SJSA1 (cell line): Measurements from ENCODE around the gene MAEA. TPM values are rescaled to one million over a fixed set of nuclear protein-coding genes. Genes with fewer than 3 reads are reported as not detected.
A peak's percentile ranks its signal among the peaks of the same experiment; 100 is the strongest.

Source experiments
- DNase-seq, 2 experiments: peaks; one replicate each; pipeline ENCODE4 v3.0.0-alpha.2; 2015 to 2020; ENCODE audit warnings: low spot score in 2 of 2, low read depth in 1 of 2
- H3K27ac ChIP-seq: fragments of 250-450 bp; sonication (Bioruptor Pico); 2 replicates; pipeline ENCODE4 v1.5.1; 2020; ENCODE audit warnings: mild to moderate bottlenecking, moderate library complexity
- H3K27me3 ChIP-seq: fragments of 250-450 bp; sonication (Bioruptor Pico); replicated peaks from 2 replicates; pipeline ENCODE4 v1.5.1; 2020; ENCODE audit warnings: mild to moderate bottlenecking, moderate library complexity
- H3K36me3 ChIP-seq: fragments of 250-450 bp; sonication (Bioruptor Pico); 2 replicates; pipeline ENCODE4 v1.5.1; 2020; ENCODE audit warnings: mild to moderate bottlenecking
- H3K4me1 ChIP-seq: fragments of 250-450 bp; sonication (Bioruptor Pico); replicated peaks from 2 replicates; pipeline ENCODE4 v1.6.1; 2021; ENCODE audit warnings: mild to moderate bottlenecking
- H3K4me3 ChIP-seq: fragments of 250-450 bp; sonication (Bioruptor Pico); 2 replicates; pipeline ENCODE4 v1.5.1; 2020; ENCODE audit warnings: mild to moderate bottlenecking
- H3K9me3 ChIP-seq: fragments of 250-450 bp; sonication (Bioruptor Pico); replicated peaks from 2 replicates; pipeline ENCODE4 v1.5.1; 2020; ENCODE audit warnings: mild to moderate bottlenecking
- total RNA-seq: library from RNA; depleted of rRNA; stranded (reverse); fragments of >200 nt; shearing (Covaris generic); gene quantifications from 2 replicates; pipeline ENCODE4 v1.2.3, GENCODE V29; 2014

The MAEA gene
- total RNA-seq, 1 experiment from 2014 or later = 34.4 TPM

GRCh38 chr4:1246901-1247863 is 42.5 kb upstream of the MAEA start:
- Histone ChIP-seq H3K4me1 (peaks cover 17% of the 10 kb centered on the region), H3K36me3 (0 out of 2 replicates have a peak, but pooled peaks cover 5% of the 10 kb centered on the region), H3K27me3 (no peaks in the 10 kb centered on the region), H3K9me3 (no peaks in the 10 kb centered on the region), H3K27ac (peak overlapping the region; percentile 65; the same call in 1 of the 2 replicates), H3K4me3 (peak overlapping the region; percentile 91)
- DNase-seq = no peak

GRCh38 chr4:1247864-1248244 is 41.8 kb upstream of the MAEA start:
- DNase-seq = no peak

GRCh38 chr4:1248245-1249147 is 41.2 kb upstream of the MAEA start, which contains the start of gene CTBP1:
Gene CTBP1, minus strand, starts transcription at chr4:1249130. Its CDS starts 7,799 bp downstream, at chr4:1241331.
- Histone ChIP-seq H3K27ac (peak within 1 kb of the TSS; percentile 72), H3K4me1 (peaks cover 17% of the 10 kb centered on the region), H3K9me3 (no peaks in the 10 kb centered on the region), H3K27me3 (no peaks in the 10 kb centered on the region), H3K36me3 (0 out of 2 replicates have a peak, but pooled peaks cover 5% of the 10 kb centered on the region), H3K4me3 (peak within 1 kb of the TSS; percentile 91)
- peak; percentile 59 to 71 for DNase-seq

More at GRCh38 chr4:1247864-1248244, 41.8 kb upstream of the MAEA start:
- Histone ChIP-seq H3K9me3 (no peaks in the 10 kb centered on the region), H3K4me1 (peaks cover 17% of the 10 kb centered on the region), H3K36me3 (0 out of 2 replicates have a peak, but pooled peaks cover 5% of the 10 kb centered on the region), H3K4me3 (peak overlapping the region; percentile 91), H3K27ac (peak overlapping the region; percentile 65), H3K27me3 (no peaks in the 10 kb centered on the region)

GRCh38 chr4:1249148-1249730 is 40.5 kb upstream of the MAEA start:
- peak overlapping the region; percentile 72 for H3K27ac ChIP-seq
- H3K4me3 ChIP-seq = peak overlapping the region; percentile 91
- no peaks in the 10 kb centered on the region for H3K27me3 ChIP-seq
- no peaks in the 10 kb centered on the region for H3K9me3 ChIP-seq
- H3K4me1 ChIP-seq = peaks cover 17% of the 10 kb centered on the region
- 0 out of 2 replicates have a peak, but pooled peaks cover 5% of the 10 kb centered on the region for H3K36me3 ChIP-seq
- DNase-seq = peak; percentile 45 to 70

- H3K4me1 ChIP-seq = peaks cover 17% of the 10 kb centered on the region
- peak overlapping the region; percentile 91 for H3K4me3 ChIP-seq
- peak overlapping the region; percentile 72 for H3K27ac ChIP-seq
- H3K36me3 ChIP-seq = 0 out of 2 replicates have a peak, but pooled peaks cover 5% of the 10 kb centered on the region
- peak in 1 of 2 experiments; percentile 31 for DNase-seq
- no peaks in the 10 kb centered on the region for H3K27me3 ChIP-seq
- H3K9me3 ChIP-seq = no peaks in the 10 kb centered on the region
Observed at GRCh38 chr4:1249731-1250526, 39.8 kb upstream of the MAEA start.

GRCh38 chr4:1250527-1250812 is 39.2 kb upstream of the MAEA start:
- Histone ChIP-seq H3K27me3 (no peaks in the 10 kb centered on the region), H3K27ac (no peak overlapping the region), H3K9me3 (no peaks in the 10 kb centered on the region), H3K36me3 (0 out of 2 replicates have a peak, but pooled peaks cover 5% of the 10 kb centered on the region), H3K4me3 (no peak overlapping the region), H3K4me1 (peaks cover 17% of the 10 kb centered on the region)
- DNase-seq = no peak

GRCh38 chr4:1250921-1251772 is 38.5 kb upstream of the MAEA start:
- H3K27ac ChIP-seq = no peak overlapping the region
- H3K4me3 ChIP-seq = no peak overlapping the region
- H3K36me3 ChIP-seq = 0 out of 2 replicates have a peak, but pooled peaks cover 5% of the 10 kb centered on the region
- no peak for DNase-seq
- no peaks in the 10 kb centered on the region for H3K9me3 ChIP-seq
- H3K4me1 ChIP-seq = peaks cover 17% of the 10 kb centered on the region
- H3K27me3 ChIP-seq = no peaks in the 10 kb centered on the region

- no peaks in the 10 kb centered on the region for H3K27me3 ChIP-seq
- H3K36me3 ChIP-seq = 0 out of 2 replicates have a peak, but pooled peaks cover 5% of the 10 kb centered on the region
- no peak overlapping the region for H3K27ac ChIP-seq
- no peaks in the 10 kb centered on the region for H3K9me3 ChIP-seq
- no peak overlapping the region for H3K4me3 ChIP-seq
- peaks cover 16% of the 10 kb centered on the region for H3K4me1 ChIP-seq
- no peak for DNase-seq
Observed at GRCh38 chr4:1251773-1252066, 38.0 kb upstream of the MAEA start.

- 0 out of 2 replicates have a peak, but pooled peaks cover 1% of the 10 kb centered on the region for H3K36me3 ChIP-seq
- H3K27me3 ChIP-seq = no peaks in the 10 kb centered on the region
- H3K9me3 ChIP-seq = no peaks in the 10 kb centered on the region
- H3K4me3 ChIP-seq = no peak overlapping the region
- no peak for DNase-seq
- H3K4me1 ChIP-seq = peaks cover 9% of the 10 kb centered on the region
- H3K27ac ChIP-seq = no peak overlapping the region
Observed at GRCh38 chr4:1252928-1253492, 36.7 kb upstream of the MAEA start.

GRCh38 chr4:1253831-1254230 is 35.9 kb upstream of the MAEA start:
- H3K4me1 ChIP-seq = peaks cover 9% of the 10 kb centered on the region
- DNase-seq = no peak
- no peaks in the 10 kb centered on the region for H3K9me3 ChIP-seq
- H3K4me3 ChIP-seq = no peak overlapping the region
- H3K27me3 ChIP-seq = no peaks in the 10 kb centered on the region
- no peaks in the 10 kb centered on the region for H3K36me3 ChIP-seq
- H3K27ac ChIP-seq = no peak overlapping the region

- no peak for DNase-seq
- Histone ChIP-seq H3K4me3 (no peak overlapping the region), H3K27me3 (no peaks in the 10 kb centered on the region), H3K36me3 (no peaks in the 10 kb centered on the region), H3K9me3 (no peaks in the 10 kb centered on the region), H3K4me1 (peaks cover 3% of the 10 kb centered on the region), H3K27ac (no peak overlapping the region)
Observed at GRCh38 chr4:1255151-1255550, 34.5 kb upstream of the MAEA start.

GRCh38 chr4:1255699-1256098 is 34.0 kb upstream of the MAEA start:
- no peaks in the 10 kb centered on the region for H3K4me1 ChIP-seq
- H3K27ac ChIP-seq = no peak overlapping the region
- no peak overlapping the region for H3K4me3 ChIP-seq
- no peaks in the 10 kb centered on the region for H3K36me3 ChIP-seq
- H3K27me3 ChIP-seq = no peaks in the 10 kb centered on the region
- no peak for DNase-seq
- H3K9me3 ChIP-seq = no peaks in the 10 kb centered on the region
